Activated CD4-positive, alpha-beta T cell treated with anti-CD3 and anti-CD28 coated beads for 36 hours (primary cell): ENCODE data around the gene CADM1. TPM values are rescaled to one million over a fixed set of nuclear protein-coding genes. Genes with fewer than 3 reads are reported as not detected.

Source experiments
- ATAC-seq: fragments of 200-7000 bp; cut with Tn5 transposase; one replicate; pipeline ENCODE4 v1.10.0; 2021; ENCODE audit warnings: mild to moderate bottlenecking, moderate library complexity
- CTCF ChIA-PET: fragments of 350-600 bp; sonication (Branson Sonifier 250); formaldehyde crosslinking; loops from one replicate; lab custom pipeline; 2021; ENCODE audit warnings: antibody characterized with exemption; lab: Charles Lee
- POLR2A ChIA-PET: fragments of 350-600 bp; sonication (Branson Sonifier 250); formaldehyde crosslinking; loops from one replicate; lab custom pipeline; 2021; ENCODE audit warnings: antibody characterized with exemption, inconsistent platforms; lab: Charles Lee
- DNase-seq: peaks from one replicate; pipeline ENCODE4 v3.0.0-alpha.2; 2020
- H3K27ac Mint-ChIP-seq: one replicate; pipeline ENCODE4 v1.8.0; 2021; ENCODE audit warnings: mixed read lengths
- H3K27me3 Mint-ChIP-seq: one replicate; pipeline ENCODE4 v1.8.0; 2021; ENCODE audit warnings: mixed read lengths
- H3K36me3 Mint-ChIP-seq: one replicate; pipeline ENCODE4 v1.8.0; 2021; ENCODE audit warnings: low read depth, mixed read lengths
- H3K4me1 Mint-ChIP-seq: one replicate; pipeline ENCODE4 v1.8.0; 2021; ENCODE audit warnings: mixed read lengths
- H3K4me3 Mint-ChIP-seq: one replicate; pipeline ENCODE4 v1.8.0; 2021; ENCODE audit warnings: mild to moderate bottlenecking, moderate library complexity, mixed read lengths
- H3K9me3 Mint-ChIP-seq: one replicate; pipeline ENCODE4 v1.8.0; 2021; ENCODE audit warnings: low read depth, mixed read lengths
- intact Hi-C, 2 experiments: fragments of 100-400 bp; cut with DNase I in 1 of 2; cut with micrococcal nuclease in 1 of 2; formaldehyde crosslinking; loops; one replicate each; pipeline versions ENCODE4 v1.14.2 to v1.15.1; 2022 to 2024; cut with DNase I, micrococcal nuclease
- total RNA-seq, 2 experiments: library from RNA; stranded (reverse); gene quantifications; one replicate each; pipeline ENCODE4 v1.2.3, GENCODE V29; 2021

The CADM1 gene
- total RNA-seq, 2 experiments from 2014 or later = 0.58 to 0.91 TPM

DNA sequence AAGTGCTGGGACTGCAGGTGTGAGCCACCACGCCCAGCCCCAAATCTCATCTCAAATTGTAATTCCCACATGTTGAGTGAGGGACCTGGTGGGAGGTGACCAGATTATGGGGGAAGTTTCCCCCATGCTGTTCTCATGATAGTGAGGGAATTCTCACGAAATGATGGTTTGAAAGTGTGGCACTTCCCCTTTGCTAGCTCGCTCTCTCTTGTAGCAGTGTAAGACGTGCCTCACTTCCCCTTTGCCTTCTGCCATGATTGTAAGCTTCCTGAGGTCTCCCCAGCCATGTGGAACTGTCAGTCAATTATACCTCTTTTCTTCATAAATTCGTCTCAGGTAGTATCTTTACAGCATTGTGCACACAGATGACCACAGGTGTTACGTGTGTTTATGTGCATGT, 357.8 kb downstream of the CADM1 start:
- Mint-ChIP-seq H3K36me3 (no peaks in the 10 kb centered on the region), H3K27me3 (peaks cover 12% of the 10 kb centered on the region), H3K9me3 (no peaks in the 10 kb centered on the region), H3K27ac (no peak overlapping the region), H3K4me1 (no peaks in the 10 kb centered on the region), H3K4me3 (no peak overlapping the region)
- intact Hi-C loops = no loop called here
- no peak for DNase-seq
- ChIA-PET POLR2A (no interaction called here), CTCF (no interaction called here)
- ATAC-seq = no peak

- ATAC-seq = no peak
- Mint-ChIP-seq H3K36me3 (no peaks in the 10 kb centered on the region), H3K27me3 (peaks cover 15% of the 10 kb centered on the region), H3K27ac (no peak overlapping the region), H3K4me3 (no peak overlapping the region), H3K4me1 (no peaks in the 10 kb centered on the region), H3K9me3 (no peaks in the 10 kb centered on the region)
- intact Hi-C loops = no loop called here
- POLR2A ChIA-PET = no interaction called here
- CTCF ChIA-PET = no interaction called here
- DNase-seq = no peak
These were observed 358.9 kb downstream of the CADM1 start for GRCh38 chr11:115145324-115145723.

GRCh38 chr11:115144914-115145313, 359.3 kb downstream of the CADM1 start:
- Mint-ChIP-seq H3K9me3 (no peaks in the 10 kb centered on the region), H3K36me3 (no peaks in the 10 kb centered on the region), H3K27me3 (peaks cover 15% of the 10 kb centered on the region), H3K27ac (no peak overlapping the region), H3K4me1 (no peaks in the 10 kb centered on the region), H3K4me3 (no peak overlapping the region)
- ChIA-PET CTCF (no interaction called here), POLR2A (no interaction called here)
- intact Hi-C loops = no loop called here
- DNase-seq = no peak
- ATAC-seq = no peak

GRCh38 chr11:115144014-115144413, 360.2 kb downstream of the CADM1 start:
- Mint-ChIP-seq H3K27ac (no peak overlapping the region), H3K27me3 (peaks cover 15% of the 10 kb centered on the region)
- CTCF ChIA-PET = no interaction called here

GRCh38 chr11:115141231-115142114, 362.7 kb downstream of the CADM1 start:
- Mint-ChIP-seq H3K36me3 (no peaks in the 10 kb centered on the region), H3K4me1 (no peaks in the 10 kb centered on the region), H3K27ac (no peak overlapping the region), H3K4me3 (no peak overlapping the region), H3K27me3 (peaks cover 12% of the 10 kb centered on the region), H3K9me3 (no peaks in the 10 kb centered on the region)
- no peak for ATAC-seq
- intact Hi-C loops = no loop called here
- POLR2A ChIA-PET = no interaction called here
- CTCF ChIA-PET = no interaction called here
- no peak for DNase-seq

More at GRCh38 chr11:115144014-115144413, 360.2 kb downstream of the CADM1 start:
- intact Hi-C loops = no loop called here
- Mint-ChIP-seq H3K4me3 (no peak overlapping the region), H3K4me1 (no peaks in the 10 kb centered on the region), H3K9me3 (no peaks in the 10 kb centered on the region), H3K36me3 (no peaks in the 10 kb centered on the region)
- ATAC-seq (no peak), DNase-seq (no peak)
- POLR2A ChIA-PET = no interaction called here

- peaks cover 9% of the 10 kb centered on the region for H3K27me3 Mint-ChIP-seq
- ATAC-seq (no peak), DNase-seq (no peak)
- intact Hi-C loops = no loop called here
- H3K27ac Mint-ChIP-seq = no peak overlapping the region
- CTCF ChIA-PET = no interaction called here
- no peaks in the 10 kb centered on the region for H3K4me1 Mint-ChIP-seq
- no peaks in the 10 kb centered on the region for H3K9me3 Mint-ChIP-seq
- POLR2A ChIA-PET = no interaction called here
- no peak overlapping the region for H3K4me3 Mint-ChIP-seq
- no peaks in the 10 kb centered on the region for H3K36me3 Mint-ChIP-seq
These were observed 368.3 kb downstream of the CADM1 start for GRCh38 chr11:115135936-115136335.

DNA sequence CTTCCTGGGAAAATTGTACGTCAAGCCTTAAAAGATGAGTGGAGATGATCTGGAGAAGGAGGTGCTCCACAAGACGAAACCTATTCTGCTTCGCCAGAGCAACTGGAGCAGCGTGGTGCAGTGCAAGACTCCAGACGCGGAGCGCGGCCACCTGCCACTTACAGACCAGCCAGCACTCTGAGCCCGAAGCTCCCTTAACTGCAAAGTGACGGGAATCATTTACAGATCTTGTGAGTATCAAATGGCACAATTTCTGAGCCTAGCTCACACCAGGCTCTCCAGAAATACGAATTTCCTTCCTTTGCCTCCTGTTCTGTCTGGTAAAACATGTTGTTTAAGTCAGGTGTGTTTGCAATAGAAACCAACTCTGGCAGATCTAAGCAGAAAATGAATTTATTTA, 369.3 kb downstream of the CADM1 start:
- intact Hi-C loops = no loop called here
- no peak overlapping the region for H3K27ac Mint-ChIP-seq
- ATAC-seq (no peak), DNase-seq (no peak)
- CTCF ChIA-PET = no interaction called here
- POLR2A ChIA-PET = no interaction called here
- H3K4me3 Mint-ChIP-seq = no peak overlapping the region
- H3K27me3 Mint-ChIP-seq = peaks cover 8% of the 10 kb centered on the region
- H3K9me3 Mint-ChIP-seq = no peaks in the 10 kb centered on the region
- no peaks in the 10 kb centered on the region for H3K4me1 Mint-ChIP-seq
- no peaks in the 10 kb centered on the region for H3K36me3 Mint-ChIP-seq

DNA sequence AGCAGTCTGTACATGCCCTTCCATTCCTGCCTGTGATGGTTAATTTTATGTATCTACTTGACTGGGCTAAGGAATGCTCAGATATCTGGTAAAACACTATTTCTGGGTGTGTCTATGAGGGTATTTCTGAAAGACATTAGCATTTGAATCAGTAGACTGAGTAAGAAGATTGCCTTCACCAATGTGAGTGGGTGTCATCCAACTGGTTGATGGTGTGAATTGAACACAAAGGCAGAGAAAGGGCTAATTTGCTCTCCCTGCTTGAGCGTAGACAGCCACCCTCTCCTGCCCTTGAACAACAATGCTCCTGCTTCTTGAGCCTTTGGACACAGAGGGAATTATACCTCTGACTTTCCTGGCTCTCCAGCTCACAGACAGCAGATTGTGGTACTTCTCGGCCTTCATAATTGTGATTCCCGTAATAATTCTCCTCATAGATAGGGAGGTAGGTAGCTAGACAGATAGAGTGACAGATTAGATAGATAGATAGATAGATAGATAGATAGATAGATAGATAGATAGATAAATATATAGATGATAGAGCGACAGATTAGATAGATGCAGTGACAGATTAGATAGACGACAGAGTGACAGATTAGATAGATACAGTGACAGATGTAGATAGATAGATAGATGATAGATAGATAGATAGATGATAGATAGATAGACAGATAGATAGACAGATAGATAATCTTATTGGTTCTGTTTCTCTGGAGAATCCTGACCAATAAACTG, 370.6 kb downstream of the CADM1 start:
- H3K27me3 Mint-ChIP-seq = peaks cover 13% of the 10 kb centered on the region

DNA sequence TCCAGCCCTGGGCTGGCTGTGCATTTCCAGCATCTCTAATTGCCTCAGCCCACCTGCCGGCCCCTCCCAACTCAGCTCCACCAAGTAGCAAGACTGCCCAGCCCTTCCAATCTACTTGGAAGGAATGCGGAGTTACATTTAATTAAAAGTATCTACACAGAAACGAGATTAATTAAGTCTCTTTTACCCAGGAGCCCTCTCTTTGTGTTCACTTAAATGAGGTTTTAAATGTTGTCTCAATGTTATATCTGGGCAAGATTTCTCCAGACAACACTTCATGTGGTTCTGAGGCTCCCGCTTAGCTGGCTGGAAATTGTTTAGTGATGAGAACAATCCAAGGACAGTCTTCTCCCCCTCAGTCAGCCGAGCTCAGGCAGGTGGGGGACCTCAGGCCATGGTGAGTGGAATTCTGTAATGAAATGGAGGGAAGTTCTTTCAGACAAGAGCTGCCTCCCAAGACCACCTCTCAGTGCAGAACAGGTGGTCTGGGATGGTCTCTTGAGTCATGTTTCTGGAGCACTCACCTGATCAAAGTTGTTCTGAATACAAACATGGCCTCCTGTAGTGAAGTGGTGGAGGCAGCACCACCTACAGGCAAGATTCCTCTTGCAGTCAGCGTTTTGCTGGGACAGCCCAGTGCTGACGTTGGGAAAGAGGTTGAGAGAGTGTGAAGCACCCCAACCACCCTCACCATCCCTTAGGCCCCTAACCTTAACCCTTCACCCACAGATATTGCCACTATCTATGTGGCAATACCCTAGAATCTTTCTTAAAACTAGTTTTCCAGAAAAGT, 371.6 kb downstream of the CADM1 start:
- DNase-seq (peak; percentile 28), ATAC-seq (no peak)
- Mint-ChIP-seq H3K36me3 (no peaks in the 10 kb centered on the region), H3K27me3 (peaks cover 13% of the 10 kb centered on the region), H3K4me1 (no peaks in the 10 kb centered on the region), H3K4me3 (no peak overlapping the region), H3K9me3 (no peaks in the 10 kb centered on the region), H3K27ac (no peak overlapping the region)
- ChIA-PET POLR2A (no interaction called here), CTCF (interaction anchor here (1.6 kb wide), 1 partner anchor 358 kb away, joined by 3 read pairs; no protein-coding TSS in a partner anchor)
- intact Hi-C loops = no loop called here

More for the DNA sequence above, 370.6 kb downstream of the CADM1 start:
- Mint-ChIP-seq H3K27ac (no peak overlapping the region), H3K36me3 (no peaks in the 10 kb centered on the region), H3K4me1 (no peaks in the 10 kb centered on the region), H3K9me3 (no peaks in the 10 kb centered on the region), H3K4me3 (no peak overlapping the region)
- ChIA-PET POLR2A (no interaction called here), CTCF (no interaction called here)
- ATAC-seq = no peak
- no peak for DNase-seq
- intact Hi-C loops = no loop called here

GRCh38 chr11:115129473-115130289, 374.5 kb downstream of the CADM1 start:
- CTCF ChIA-PET = no interaction called here
- H3K36me3 Mint-ChIP-seq = no peaks in the 10 kb centered on the region
- ATAC-seq = no peak
- peaks cover 15% of the 10 kb centered on the region for H3K27me3 Mint-ChIP-seq
- H3K4me1 Mint-ChIP-seq = peaks cover 2% of the 10 kb centered on the region
- no peak overlapping the region for H3K27ac Mint-ChIP-seq
- no peak for DNase-seq
- POLR2A ChIA-PET = no interaction called here
- H3K4me3 Mint-ChIP-seq = no peak overlapping the region
- no peaks in the 10 kb centered on the region for H3K9me3 Mint-ChIP-seq
- intact Hi-C loops = no loop called here

- intact Hi-C loops = no loop called here
- Mint-ChIP-seq H3K27me3 (peaks cover 11% of the 10 kb centered on the region), H3K9me3 (no peaks in the 10 kb centered on the region), H3K27ac (no peak overlapping the region), H3K36me3 (no peaks in the 10 kb centered on the region), H3K4me1 (peaks cover 2% of the 10 kb centered on the region), H3K4me3 (no peak overlapping the region)
- POLR2A ChIA-PET = no interaction called here
- ATAC-seq = no peak
- DNase-seq = no peak
- CTCF ChIA-PET = no interaction called here
These were observed 376.0 kb downstream of the CADM1 start for GRCh38 chr11:115128226-115128625.
